Measurements from ENCODE around the gene SCPEP1.

SCPEP1 gene

DNA sequence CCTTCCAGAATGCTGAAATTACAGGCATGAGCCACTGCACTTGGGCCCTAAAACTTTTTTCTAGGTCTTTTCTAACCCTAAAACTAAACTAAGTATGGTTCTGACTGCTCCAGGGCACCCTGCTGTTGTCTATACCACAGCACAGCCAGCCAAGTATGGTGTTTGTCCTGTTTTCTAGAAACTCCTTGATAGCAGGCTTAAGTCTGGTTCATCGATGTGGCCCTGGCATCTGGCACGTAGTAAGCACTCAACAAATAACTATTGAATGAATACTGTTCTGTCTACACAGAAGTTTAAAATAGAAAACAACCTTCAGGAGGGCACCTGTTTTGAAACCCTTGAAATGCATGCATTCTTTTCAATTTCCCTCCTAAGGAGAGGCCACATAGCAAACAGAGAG is 62.6 kb downstream of the SCPEP1 start:
- no peak for DNase-seq (ENCODE audit: low spot score)

GRCh38 chr17:57043276-57043675 is 65.3 kb downstream of the SCPEP1 start:
- no peak for DNase-seq (ENCODE audit: low spot score)

GRCh38 chr17:57044976-57045867 is 67.3 kb downstream of the SCPEP1 start:
- no peak for DNase-seq (ENCODE audit: low spot score)

DNA sequence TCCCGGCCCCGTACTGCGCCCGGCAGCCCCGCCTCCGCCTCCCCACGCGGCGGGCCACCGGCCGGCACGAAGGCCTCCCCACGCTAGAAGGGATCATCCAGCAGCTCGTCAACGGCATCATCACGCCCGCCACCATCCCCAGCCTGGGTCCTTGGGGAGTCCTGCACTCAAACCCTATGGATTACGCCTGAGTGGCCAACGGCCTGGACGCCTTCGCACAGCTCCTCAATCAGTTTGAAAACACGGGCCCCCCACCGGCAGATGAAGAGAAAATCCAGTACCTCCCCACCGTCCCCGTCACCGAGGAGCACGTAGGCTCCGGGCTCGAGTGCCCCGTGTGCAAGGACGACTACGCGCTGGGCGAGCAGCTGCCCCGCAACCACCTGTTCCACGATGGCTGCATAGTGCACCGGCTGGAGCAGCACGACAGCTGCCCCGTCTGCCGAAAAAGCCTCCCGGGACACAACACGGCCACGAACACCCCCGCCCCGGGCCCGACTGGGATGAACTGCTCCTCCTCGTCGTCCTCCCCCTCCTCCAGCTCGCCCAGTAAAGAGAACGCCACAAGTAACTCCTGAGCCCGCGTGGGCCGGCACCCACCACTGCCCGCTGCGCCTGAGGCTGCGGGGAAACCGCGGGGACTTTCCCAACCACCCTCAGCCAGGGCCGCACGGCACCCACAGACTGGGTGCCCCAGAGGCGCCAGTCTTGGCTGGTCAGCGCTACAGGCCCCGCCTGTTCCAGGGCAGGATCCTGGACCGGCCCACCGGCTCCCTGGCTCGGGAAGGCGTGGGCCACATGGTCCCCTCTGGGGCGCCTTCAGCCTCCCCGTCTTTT is 68.2 kb downstream of the SCPEP1 start:
- no peak for DNase-seq (ENCODE audit: low spot score)

DNA sequence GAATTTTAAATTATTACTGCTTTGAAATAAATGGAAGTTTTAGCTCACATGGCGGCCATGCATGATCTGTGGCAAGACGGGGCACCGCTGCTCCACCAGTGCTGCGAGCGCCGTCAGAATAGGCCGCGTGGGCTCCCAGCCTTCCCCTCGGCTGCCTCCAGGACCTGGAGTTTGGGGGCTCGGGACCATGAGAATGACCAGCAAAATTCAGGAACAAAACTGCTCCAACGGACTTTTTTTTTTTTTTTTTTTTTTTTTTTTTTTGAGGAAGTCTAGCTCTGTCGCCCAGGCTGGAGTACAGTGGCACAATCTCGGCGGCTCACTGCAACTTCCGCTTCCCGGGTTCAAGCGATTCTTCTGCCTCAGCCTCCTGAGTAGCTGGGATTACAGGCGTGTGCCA is 68.8 kb downstream of the SCPEP1 start:
- no peak for DNase-seq (ENCODE audit: low spot score)

DNA sequence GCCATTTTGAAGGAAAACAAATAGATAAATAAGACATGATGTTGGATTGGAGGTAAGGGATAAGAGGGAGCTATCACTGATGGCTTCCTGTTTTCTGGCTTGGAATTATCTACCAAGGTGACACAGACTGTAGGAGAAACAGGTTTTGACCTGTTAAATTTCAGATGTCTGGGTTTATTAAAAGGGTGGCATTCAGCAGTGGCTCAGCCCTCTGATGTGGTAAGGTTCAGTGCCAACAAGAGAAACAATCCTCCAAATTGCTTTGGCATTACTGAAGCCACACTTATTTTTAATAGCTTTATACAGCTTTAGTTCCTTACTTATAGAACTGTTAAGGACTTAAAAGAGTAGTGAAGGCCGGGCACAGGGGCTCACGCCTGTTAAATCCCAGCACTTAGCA is 70.2 kb downstream of the SCPEP1 start:
- DNase-seq (ENCODE audit: low spot score) = no peak

DNA sequence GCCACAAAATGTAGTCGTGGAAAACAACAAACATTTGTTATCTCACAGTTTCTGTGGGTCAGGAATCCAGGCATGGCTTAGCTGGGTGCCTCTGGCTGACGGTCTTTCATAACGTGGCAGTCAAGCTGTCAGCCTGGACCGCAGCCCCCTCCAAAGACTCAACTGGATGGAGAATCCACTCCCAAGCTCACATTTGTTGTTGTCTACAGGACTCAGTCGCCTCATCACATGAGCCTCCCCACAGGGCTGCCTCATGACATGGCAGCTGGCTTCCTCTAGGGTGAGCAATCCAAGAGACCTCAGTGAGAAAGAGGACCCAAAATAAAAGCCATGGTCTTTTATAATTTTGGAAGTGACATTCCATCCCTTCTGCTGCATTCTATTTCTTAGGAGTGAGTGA is 72.4 kb downstream of the SCPEP1 start:
- no peak for DNase-seq (ENCODE audit: low spot score)

DNA sequence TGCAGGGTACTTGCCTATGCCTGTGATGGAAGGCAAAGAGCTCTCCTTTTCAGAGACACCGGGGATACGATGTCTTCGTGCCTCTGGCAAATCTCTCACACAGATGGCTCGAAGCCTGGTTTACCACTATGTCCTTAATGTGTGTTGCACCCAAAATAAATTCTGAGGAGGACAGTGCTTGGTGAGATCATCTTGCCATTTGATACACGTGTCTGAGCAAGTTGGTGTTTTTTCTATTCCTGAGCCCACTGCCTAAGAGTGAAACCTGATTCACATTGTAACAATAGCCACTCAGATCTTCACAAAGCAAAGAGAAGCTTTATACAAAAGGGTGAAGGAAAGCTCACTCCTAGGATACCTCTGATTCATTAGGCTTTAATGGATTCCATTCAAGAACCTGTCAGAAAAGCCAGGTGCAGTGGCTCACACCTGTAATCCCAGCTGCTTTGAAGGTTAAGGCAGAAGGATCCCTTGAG is 74.0 kb downstream of the SCPEP1 start:
- DNase-seq (ENCODE audit: low spot score) = no peak

All from D341Med (cell line).